ENCODE results near the gene SLC6A9. TPM values are rescaled to one million over a fixed set of nuclear protein-coding genes. Genes with fewer than 3 reads are reported as not detected.

Gene SLC6A9
- total RNA-seq, 2 donors from 2014 or later: 4.6 to 5.6 TPM

GRCh38 chr1:43979261-43979527, 52.1 kb downstream of the SLC6A9 start:
- Histone ChIP-seq H3K9me3 (no peaks in the 10 kb centered on the region), H3K4me3 (peak overlapping the region; percentile 65 to 68), H3K36me3 (peaks cover 0 to 9% of the 10 kb centered on the region in 2 donors), H3K4me1 (replicated peaks) (peaks cover 30% of the 10 kb centered on the region), H3K27ac (peak overlapping the region; percentile 50 to 60), H3K27me3 (replicated peaks; ENCODE audit: insufficient read depth) (no peaks in the 10 kb centered on the region)
- no peak for DNase-seq (ENCODE audit: low spot score)
- no CpG with 5 or more reads among the region's 45 CpGs for WGBS
- intact Hi-C loops (cut with DNase I): no loop called here
- TF ChIP-seq POLR2AphosphoS5 (IDR thresholded peaks at IDR 0.05) (no peak), POLR2A (IDR thresholded peaks at IDR 0.05) (no peak)
- TF ChIP-seq, protein P1, sequence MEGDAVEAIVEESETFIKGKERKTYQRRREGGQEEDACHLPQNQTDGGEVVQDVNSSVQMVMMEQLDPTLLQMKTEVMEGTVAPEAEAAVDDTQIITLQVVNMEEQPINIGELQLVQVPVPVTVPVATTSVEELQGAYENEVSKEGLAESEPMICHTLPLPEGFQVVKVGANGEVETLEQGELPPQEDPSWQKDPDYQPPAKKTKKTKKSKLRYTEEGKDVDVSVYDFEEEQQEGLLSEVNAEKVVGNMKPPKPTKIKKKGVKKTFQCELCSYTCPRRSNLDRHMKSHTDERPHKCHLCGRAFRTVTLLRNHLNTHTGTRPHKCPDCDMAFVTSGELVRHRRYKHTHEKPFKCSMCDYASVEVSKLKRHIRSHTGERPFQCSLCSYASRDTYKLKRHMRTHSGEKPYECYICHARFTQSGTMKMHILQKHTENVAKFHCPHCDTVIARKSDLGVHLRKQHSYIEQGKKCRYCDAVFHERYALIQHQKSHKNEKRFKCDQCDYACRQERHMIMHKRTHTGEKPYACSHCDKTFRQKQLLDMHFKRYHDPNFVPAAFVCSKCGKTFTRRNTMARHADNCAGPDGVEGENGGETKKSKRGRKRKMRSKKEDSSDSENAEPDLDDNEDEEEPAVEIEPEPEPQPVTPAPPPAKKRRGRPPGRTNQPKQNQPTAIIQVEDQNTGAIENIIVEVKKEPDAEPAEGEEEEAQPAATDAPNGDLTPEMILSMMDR (IDR thresholded peaks at IDR 0.05): no peak

GRCh38 chr1:43978551-43979260, 52.6 kb downstream of the SLC6A9 start, which contains the start of gene B4GALT2:
Gene B4GALT2, plus strand, starts transcription at chr1:43979210. Its CDS starts 1,951 bp downstream, at chr1:43981161.
- 18% methylated on average over 17 of the region's 54 CpGs for WGBS
- Histone ChIP-seq H3K27ac (peak within 1 kb of the TSS; percentile 50 to 60), H3K4me1 (replicated peaks) (peaks cover 30% of the 10 kb centered on the region), H3K36me3 (peaks cover 0 to 9% of the 10 kb centered on the region in 2 donors), H3K27me3 (replicated peaks; ENCODE audit: insufficient read depth) (no peaks in the 10 kb centered on the region), H3K4me3 (peak within 1 kb of the TSS; percentile 65 to 68), H3K9me3 (no peaks in the 10 kb centered on the region)
- intact Hi-C loops (cut with DNase I): no loop called here
- peak; percentile 30 for DNase-seq (ENCODE audit: low spot score)
- TF ChIP-seq POLR2A (IDR thresholded peaks at IDR 0.05) (no peak), POLR2AphosphoS5 (IDR thresholded peaks at IDR 0.05) (no peak)
- TF ChIP-seq, protein P1 (IDR thresholded peaks at IDR 0.05): no peak

DNA sequence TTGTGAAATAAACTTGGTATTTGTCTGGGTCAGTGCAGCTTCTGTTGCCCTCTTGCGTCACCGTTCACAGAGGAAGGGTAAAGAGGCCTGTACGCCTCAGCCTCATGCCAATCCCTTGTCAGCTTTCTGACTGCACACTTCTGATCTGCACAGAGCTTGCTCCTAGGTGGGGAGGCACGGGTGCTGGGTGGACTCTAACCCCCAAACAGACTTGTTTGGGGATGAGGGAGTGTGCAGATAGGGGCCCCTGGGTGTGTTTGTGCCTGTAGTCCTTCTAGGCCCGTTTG, 53.1 kb downstream of the SLC6A9 start:
- H3K27me3 ChIP-seq (replicated peaks; ENCODE audit: insufficient read depth): no peaks in the 10 kb centered on the region
- peaks cover 0 to 9% of the 10 kb centered on the region in 2 donors for H3K36me3 ChIP-seq
- no peak for DNase-seq (ENCODE audit: low spot score)
- TF ChIP-seq, protein P1 (IDR thresholded peaks at IDR 0.05): no peak
- TF ChIP-seq POLR2AphosphoS5 (IDR thresholded peaks at IDR 0.05): no peak
- TF ChIP-seq POLR2A (IDR thresholded peaks at IDR 0.05): no peak
- no peaks in the 10 kb centered on the region for H3K9me3 ChIP-seq
- H3K27ac ChIP-seq: no peak overlapping the region
- H3K4me1 ChIP-seq (replicated peaks): peaks cover 30% of the 10 kb centered on the region
- H3K4me3 ChIP-seq: peak overlapping the region in 1 of 2 donors; percentile 39
- intact Hi-C loops (cut with DNase I): no loop called here
- WGBS: 77% methylated on average over 5 of the region's 5 CpGs

GRCh38 chr1:43977376-43978263, 53.6 kb downstream of the SLC6A9 start:
- peaks cover 0 to 9% of the 10 kb centered on the region in 2 donors for H3K36me3 ChIP-seq
- 88% methylated on average over 9 of the region's 9 CpGs for WGBS
- H3K9me3 ChIP-seq: no peaks in the 10 kb centered on the region
- H3K27ac ChIP-seq: no peak overlapping the region
- H3K4me3 ChIP-seq: no peak overlapping the region
- TF ChIP-seq, protein P1 (IDR thresholded peaks at IDR 0.05): no peak
- TF ChIP-seq POLR2A (IDR thresholded peaks at IDR 0.05) (no peak), POLR2AphosphoS5 (IDR thresholded peaks at IDR 0.05) (no peak)
- no peak for DNase-seq (ENCODE audit: low spot score)
- H3K27me3 ChIP-seq (replicated peaks; ENCODE audit: insufficient read depth): no peaks in the 10 kb centered on the region
- intact Hi-C loops (cut with DNase I): no loop called here
- H3K4me1 ChIP-seq (replicated peaks): peaks cover 30% of the 10 kb centered on the region

Data from prostate gland (tissue), 2 donors.